Midbrain (tissue), 1 donor: ENCODE measurements around the gene UMAD1.

ENCODE experiments used
- DNase-seq: peaks from one replicate; lab custom pipeline; 2025; lab: John Stamatoyannopoulos, UW

The UMAD1 gene

DNA sequence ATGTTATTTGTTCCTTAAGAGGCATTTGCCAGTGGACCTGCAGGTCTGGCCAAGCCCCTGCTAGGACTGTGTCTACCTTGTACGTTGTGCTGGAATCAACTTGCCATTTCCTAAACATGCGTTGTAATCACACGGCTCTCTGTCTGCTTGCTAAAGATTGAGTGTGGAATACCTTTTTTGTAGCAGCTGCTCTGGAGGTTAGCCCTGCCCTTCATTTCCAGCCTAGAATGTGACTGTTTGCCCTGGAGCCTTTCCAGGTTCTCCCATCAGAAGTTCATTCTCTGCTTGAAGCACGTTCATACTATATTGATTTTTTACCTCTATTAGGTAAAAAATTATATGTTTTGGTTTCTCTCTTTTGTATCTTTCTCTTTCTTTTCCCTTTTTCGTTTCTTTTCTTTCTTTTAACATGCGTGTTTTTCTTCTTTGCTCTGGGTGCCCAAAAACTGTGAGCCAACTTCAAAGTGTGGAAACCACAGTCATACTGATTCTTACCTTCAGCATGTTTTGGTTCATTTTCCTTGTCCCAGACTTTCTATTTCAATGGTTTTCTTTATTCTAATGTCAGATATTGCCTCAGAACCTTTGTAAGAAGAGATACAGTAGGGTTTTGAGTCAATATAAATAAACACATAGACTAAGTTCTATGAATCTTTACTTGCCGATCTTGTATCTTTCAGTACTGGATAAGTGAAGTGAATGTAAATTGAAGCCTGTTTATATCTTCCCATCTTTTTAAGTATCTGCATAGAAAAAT, 189.7 kb downstream of the UMAD1 start:
- no peak for DNase-seq

DNA sequence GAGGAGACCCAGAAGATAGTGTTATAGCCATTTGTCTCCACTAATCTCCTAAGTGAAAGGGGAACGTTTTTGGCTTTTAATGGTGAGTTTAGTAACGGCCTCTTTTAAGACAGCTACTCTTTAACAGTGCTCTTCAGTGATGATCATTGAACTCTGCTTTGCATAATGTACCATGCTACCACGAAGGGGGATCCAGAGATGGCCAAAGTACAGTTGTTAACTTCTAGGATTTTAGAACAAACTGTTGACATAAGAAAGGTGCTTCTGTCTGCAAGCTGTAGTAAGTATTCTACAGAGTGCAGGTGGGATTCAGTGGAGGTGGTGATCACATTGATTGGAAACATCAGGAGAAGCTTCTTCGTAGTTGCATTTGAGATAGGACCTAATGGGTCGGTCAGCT, 192.0 kb downstream of the UMAD1 start:
- DNase-seq, result no peak

DNA sequence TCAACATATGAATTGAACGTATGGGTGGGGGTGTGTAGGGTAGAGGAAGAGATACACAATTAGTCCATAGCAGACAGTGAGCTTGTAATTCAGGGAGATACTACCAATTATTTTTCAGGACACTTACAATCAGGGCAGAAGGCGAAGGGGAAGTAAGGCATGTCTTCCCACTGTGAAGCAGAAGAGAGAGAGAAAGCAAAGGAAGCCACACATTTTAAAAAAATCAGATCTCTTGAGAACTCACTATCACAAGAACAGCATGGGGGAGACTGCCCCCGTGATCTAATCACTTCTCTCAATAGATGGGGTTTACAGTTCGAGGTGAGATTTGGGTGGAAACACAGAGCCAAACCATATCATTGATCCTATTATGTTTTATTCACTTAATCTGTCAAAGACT, 194.2 kb downstream of the UMAD1 start:
- DNase-seq, result no peak

DNA sequence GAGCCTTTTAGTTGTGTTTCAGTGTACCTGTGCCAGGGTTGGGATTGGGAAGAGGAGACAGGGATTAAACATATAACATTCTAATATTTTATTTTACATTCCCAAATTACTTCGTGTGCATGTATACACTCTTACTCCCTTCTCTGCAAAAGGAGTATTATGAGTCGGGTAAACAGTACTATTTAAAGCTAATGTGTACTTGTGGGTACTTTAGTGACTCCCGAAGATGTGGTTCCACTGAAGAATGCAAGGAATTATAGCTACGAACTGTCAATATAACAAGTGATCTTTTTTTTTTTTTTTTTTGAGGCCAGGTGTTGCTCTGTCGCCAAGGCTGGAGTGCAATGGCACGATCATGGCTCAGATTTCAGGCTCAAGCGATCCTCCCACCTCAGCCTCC, 200.5 kb downstream of the UMAD1 start:
- DNase-seq, result no peak

DNA sequence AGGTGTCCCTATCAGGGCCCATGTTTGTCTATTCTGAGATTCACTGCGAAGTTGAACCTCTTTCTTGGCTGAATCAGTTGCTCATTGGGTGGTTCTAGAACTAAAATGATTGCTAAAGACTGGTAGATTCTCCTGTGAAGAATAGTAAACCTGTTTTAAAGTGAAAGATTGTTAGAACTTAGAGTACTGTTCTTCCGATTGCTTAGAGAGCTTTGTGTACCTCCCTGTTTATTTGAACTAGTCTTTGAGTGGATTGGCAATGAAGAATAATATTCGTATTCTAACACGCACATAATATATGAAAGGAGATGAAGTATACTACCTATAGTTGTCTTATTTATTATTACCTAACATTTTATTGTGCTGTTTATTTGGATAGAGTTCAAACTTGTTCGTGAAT, 202.7 kb downstream of the UMAD1 start:
- no peak for DNase-seq

DNA sequence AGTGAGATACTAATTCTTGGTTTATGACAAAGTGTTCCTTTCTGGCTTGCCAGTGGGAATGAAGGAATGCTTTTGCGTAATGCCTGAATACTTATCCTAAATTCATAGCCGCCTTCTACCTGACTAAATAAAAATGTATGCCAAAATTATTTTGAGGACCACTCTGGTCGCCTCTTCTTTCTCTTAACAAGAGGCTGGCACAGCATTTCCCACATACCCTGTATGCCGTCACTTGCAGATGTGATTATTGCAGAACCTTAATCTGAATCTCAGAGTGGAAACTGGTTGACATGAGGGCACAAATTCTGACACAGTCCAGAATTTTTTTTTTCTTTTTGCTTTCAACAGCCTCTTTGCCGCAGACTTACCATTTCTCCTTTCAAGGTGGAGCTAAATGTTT, 203.4 kb downstream of the UMAD1 start:
- no peak for DNase-seq

DNA sequence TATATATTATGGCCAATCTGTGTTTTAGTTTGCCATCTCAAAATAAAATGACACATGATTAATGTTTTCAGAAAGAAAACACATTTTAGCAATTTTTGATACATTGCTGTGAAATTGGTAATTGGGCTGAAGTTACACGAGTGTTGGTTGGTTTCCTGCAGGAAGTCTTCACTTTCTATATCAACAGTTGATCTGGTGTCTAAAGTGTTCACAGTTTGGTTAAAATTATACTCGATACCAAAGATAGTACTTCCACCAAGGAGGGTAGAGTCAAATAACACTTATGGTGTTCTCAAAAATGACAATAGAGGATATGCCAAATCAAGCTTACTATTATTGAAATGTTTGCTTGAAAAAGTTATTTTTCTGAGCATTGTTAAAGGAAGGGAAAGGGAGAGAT, 207.7 kb downstream of the UMAD1 start:
- no peak for DNase-seq

DNA sequence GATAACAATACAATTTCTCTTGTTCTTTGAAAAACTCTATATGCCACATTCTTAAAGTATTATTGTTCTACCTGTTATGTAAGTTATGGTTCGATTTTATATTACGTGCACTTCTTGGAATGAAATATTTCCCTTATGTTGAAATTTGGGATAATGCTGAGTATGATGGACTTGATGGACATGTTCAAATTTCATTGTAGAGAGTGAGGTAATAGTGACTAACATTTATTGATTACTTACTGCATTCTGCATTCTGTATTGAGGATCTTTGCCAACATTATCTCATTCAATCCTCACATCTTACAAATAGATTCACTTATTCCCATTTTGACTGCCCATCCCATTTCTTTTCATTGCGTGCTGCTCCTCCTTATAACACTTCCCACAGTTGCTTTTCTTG, 208.3 kb downstream of the UMAD1 start:
- DNase-seq, result no peak

DNA sequence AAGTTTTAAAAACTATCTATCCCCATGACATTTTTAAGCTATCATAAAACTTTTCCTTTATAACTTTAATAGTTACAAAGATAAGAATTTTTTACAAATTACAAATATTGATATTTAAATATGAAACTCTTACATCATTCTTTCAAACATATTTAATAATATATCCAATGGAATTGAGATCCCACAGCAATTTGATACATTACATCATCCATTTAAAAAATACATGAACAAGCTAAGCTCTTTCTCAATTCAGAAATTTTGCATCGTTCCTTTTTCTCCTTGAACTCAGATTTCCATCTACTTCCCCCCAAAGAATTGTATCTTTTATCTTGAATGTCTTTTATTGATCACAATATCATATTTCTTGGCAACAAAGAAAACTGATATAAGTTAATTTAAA, 209.6 kb downstream of the UMAD1 start:
- DNase-seq, result no peak

DNA sequence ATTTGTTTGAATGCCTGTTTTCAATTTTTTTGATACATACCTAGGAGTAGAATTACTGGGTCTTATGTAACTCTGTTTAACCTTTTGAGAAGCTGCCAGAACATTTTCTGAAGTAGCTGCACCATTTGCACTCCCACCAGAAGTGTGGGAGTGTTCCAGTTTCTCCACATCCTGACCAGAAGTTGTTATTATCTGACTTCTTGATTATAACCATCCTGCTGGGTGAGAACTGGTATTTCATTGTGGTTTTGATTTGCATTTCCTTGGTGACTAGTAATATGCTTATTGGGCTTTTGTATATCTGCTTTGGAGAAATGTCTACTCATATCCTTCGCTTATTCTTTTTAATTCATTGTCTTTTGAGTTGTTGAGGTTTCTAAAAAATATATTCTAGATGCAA, 210.8 kb downstream of the UMAD1 start:
- no peak for DNase-seq

DNA sequence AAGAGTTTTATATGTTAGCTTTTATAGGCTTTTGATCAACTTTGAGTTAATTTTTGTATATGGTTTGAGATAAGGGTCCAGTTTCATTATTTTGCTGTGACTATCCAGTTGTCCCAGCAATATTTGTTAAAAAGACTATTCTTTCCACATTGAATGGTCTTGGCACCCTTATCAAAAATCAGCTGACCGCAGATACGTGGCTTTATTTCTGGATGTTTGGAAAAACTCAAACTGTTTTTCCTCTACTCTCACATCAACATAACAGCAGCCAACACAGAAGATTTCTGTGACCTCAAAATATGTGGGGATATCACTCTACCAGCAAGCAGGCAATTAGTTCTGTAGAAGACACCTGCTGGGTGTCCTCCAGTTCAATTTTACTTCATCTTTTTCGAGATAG, 211.4 kb downstream of the UMAD1 start:
- no peak for DNase-seq

DNA sequence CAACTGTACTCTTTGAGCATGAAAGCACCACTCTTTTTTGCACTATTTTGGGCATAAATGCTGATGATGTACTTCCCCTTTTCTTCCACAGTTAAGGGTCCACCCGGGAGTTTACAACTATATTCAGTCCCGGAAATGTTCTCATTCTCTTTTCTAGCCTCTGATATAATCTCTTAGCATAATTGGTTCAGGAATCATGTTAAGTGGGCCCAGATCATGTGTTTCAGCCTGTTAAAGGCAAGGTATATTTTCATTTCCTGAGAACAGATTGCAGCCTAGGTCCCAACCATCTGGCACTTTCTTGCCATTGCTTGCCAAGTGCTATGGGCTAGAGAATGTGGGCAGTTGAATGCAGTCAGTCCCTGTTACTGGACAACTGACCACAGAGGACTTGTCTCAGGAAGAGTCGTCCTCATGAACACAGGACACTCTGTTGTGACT, 216.6 kb downstream of the UMAD1 start:
- DNase-seq, result no peak

DNA sequence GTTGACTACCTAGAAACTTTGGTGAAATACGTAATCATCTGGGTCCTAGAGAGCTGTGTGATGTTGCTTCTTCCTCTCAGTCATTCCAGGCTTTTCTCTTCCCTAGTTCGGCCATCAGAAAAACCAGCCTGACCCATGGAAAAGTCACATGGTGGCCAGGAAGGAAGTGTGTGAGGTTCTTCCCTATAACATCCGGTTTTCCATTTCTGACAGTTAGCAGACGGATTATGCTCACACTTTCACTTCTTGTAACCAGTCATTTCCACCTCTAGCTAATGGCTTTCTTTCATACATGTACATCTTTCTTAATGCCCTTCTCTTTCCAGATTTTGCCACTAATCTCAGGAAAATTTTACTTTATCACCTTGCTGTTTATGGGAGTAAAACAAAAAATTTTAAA, 218.0 kb downstream of the UMAD1 start:
- DNase-seq, result no peak

DNA sequence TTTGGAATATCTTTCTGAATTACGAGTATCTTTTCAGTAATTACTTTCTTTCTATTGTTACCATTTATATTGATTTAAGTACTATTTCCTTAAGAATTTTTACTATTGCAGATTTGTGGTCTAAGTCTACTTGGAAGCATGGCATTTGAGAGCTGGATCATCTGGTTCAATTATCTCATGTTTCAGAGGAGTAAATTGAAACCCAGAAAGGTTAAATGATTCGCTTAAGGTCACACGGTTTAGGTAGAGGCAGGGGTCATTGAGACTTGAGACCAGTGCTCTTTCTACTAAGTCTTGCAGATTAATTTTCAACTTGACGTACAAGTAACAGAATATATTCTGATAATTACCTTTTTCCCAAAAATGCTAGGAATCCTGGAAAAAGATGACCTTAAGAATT, 218.9 kb downstream of the UMAD1 start:
- DNase-seq, result no peak

DNA sequence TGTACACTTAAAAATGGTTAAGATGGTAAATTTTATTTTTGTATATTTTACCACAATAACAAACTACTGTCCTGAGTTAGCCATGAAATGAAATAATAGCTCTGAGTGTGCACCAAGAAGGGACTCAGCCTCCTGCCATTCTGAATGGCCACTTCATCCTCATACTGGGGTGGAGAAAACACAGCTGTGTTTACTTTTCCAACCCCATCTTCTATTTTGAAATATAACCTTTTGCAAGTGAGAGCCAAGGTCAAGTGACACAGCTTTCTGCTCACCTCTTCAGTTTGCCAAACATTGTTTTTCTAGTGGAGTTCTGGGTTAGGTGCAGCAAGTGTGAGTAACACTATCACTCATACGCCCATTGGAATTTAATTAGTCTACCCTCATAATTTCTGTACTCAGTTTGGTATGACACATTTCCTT, 220.7 kb downstream of the UMAD1 start:
- DNase-seq, result no peak

DNA sequence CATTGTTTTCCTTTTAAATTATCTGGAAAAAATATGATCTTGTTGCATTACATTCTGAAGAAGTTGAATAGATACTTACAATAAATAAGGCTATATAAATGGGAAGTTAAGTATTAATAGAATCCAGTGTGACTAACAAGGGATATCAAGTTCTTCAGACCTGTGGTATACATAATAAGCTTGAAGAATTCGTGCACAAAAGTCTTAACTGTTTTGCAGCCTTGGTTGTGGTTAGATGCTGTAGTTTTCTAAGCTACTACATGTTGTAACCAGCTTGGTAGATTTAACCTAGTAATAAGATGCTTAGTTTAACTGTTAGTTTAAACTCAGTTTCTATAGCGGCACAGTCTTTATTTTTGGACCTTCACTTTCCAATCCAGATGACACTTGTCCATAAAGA, 221.8 kb downstream of the UMAD1 start:
- DNase-seq, result no peak

DNA sequence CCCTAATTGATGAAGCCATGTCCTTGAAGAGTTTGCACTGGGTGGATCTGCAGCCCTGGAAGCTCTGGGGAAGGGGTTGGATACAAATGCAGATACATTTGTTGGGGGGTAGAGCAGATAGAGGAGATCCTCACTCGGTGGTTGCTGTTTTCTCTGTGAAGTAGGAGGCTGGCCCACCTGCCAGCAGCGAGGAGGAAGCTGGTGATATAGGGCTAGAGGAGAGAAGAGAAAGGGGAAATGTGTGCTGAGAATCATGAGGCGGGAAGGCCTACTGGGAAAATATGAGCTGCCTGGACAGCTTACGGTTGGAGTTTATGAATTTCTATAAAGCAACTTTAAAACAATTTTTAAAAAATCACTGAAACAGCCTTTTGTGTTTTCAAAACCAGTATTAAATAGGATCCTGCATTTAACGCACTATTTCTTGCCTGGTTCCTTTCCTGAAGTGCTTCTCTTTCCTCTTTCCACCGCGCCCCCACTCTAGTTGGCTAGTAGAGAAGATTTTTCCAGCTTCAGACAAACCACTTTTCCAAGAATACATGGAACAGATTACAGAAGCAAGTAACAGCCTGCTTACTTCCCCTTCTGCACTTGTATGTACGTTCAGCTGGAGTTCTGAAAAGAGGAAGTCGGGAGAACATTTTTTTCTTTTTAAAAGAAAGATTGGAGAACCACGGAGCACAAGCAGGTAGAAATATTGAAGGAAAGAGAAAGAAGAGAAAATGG, 227.5 kb downstream of the UMAD1 start:
- peak; percentile 16 for DNase-seq

DNA sequence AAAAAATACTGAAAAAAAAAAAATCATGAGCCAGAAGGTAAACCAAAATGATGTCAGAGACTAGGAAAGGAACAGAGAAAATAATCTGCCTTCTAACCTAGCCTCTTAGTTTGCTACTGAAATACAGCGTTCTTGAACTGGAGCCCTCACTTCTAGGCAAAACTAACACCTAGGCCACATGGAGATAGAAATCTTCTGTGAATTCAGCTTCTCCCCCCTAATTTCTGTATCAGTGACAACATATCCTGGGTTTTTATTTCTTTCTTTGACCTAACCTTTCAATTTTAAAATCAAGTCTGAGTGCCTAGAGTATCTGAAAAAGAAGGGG, 228.0 kb downstream of the UMAD1 start:
- no peak for DNase-seq

DNA sequence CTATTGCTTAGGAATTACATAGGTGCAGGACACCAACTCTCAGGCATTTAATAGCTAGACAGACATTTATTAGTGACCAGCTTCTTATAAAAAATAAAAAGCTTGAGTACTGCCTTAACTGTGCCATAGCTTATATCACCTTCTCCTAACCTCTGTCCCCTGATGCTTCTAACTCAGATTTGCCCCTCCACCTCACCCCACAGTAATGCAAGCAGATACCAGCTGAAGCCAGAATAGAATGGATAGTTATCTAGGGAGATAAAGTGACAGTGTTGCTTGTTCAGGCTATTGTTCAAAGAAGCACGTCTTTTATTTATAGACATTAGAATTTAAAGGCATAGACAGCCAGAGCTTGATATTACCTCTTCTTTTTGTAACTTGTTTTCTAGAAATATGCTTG, 228.5 kb downstream of the UMAD1 start:
- DNase-seq, result no peak

DNA sequence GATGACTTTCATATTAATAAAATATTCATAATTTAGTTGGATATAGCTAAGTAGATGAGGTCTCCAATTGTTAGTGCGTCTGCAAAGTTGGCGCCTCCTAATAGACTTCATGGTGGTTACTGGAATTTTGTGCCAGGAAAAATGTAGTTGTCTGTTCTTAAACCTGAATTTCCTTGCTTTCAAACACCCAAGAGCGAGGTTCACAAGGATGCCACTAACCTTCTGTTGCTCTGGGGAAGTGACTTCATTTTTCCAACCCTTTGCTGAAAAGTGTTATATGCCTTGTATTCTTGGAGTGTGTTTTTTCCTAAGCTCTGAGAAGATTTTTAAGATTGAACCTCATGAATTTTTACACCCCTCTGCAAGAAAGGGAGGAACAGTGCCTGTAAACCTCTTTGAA, 229.1 kb downstream of the UMAD1 start:
- no peak for DNase-seq

DNA sequence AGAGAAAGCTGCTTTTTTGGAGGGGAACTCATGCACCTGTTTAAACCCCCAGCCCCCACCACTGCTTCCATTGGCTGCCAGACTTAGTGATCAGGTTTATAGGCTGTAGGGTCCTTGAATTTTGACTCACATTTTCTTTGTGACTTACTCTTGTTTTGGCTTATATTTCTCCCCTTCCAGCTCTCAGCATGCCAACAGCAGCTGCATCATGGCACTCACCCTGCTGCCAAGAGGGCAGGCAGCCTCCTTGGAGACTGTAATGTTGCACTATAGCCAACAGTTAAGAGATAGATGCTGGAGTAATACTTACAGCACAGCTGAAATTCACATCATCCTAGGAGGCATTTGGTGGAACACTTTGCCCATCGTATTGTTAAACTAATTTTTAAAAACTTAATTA, 230.0 kb downstream of the UMAD1 start:
- DNase-seq, result no peak

DNA sequence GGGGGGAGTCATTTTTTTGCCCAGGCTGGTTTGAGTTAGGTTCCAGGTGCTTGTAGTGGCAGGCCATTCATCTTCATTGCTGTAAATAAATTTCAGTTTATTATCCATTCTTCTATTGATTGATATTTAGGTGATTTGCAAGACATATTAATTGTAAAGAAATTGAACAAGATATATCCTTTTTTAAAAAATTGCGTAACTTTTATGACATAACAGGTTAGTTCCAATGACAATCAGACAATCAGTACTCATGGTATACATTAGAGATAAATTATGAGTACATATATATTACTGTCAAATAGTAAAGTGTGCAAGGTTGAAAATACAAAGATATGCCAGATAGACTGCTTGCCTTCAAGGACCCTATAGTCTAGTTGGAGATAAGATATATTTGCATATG, 235.9 kb downstream of the UMAD1 start:
- no peak for DNase-seq

DNA sequence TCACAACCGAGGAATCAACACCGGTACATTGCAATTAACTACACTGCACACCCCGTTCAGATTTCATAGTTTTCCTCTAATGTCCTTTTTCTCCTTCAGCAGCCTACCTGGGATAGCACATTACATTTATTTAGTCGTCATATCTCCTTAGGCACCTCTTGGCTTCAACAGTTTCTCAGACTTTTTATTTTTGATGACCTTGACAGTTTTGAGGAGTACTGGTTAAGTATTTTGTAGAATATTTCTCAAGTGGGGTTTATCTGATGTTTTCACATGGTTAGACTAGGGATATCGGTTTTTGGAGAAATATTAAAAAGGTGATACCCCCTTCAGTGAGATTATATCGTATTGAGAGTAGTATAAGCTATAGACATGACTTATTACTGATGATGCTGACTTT, 241.0 kb downstream of the UMAD1 start:
- no peak for DNase-seq

DNA sequence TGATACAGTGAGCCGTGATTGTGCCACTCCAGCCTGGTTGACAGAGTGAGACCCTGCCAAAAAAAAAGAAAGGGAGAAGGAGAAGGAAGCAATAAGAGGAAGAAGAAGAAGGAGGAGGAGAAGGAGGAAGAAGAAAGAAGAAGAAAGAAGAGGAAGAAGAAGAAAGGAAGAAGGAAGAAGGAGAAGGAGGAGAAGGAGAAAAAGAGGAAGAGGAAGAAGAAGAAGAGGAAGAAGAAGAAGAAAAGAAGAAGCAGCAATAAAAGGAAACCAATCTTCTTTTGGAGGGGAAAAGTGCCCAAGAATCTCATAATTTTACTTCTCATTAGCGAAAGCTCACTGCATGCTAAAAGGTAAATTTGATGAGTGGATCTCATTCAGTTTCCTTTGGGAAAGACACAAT, 242.3 kb downstream of the UMAD1 start:
- no peak for DNase-seq
